Effector memory CD4-positive, alpha-beta T cell (primary cell): ENCODE measurements around the gene TLE3.

Experiments used
- DNase-seq, 3 donors: peaks; one replicate each; pipeline ENCODE4 v3.0.0-alpha.2; 2020
- H3K27ac ChIP-seq: 2 replicates; pipeline ENCODE4 v1.7.0; 2013; ENCODE audit warnings: mild to moderate bottlenecking, low read length, moderate library complexity; ENCODE audit not compliant: insufficient read depth, poor library complexity, severe bottlenecking
- H3K27me3 ChIP-seq: replicated peaks from 2 replicates; pipeline ENCODE4 v1.7.0; 2013; ENCODE audit warnings: mild to moderate bottlenecking, low read length; ENCODE audit not compliant: insufficient read depth, control insufficient read depth, poor library complexity, severe bottlenecking
- H3K36me3 ChIP-seq: 2 replicates; pipeline ENCODE4 v1.7.0; 2013; ENCODE audit warnings: mild to moderate bottlenecking, low read length, moderate library complexity; ENCODE audit not compliant: control insufficient read depth, insufficient read depth
- H3K4me1 ChIP-seq: 2 replicates; pipeline ENCODE4 v1.7.0; 2013; ENCODE audit warnings: low read length, mild to moderate bottlenecking; ENCODE audit not compliant: control insufficient read depth, insufficient read depth, poor library complexity, severe bottlenecking
- H3K4me3 ChIP-seq: 2 replicates; pipeline ENCODE4 v1.7.0; 2013; ENCODE audit warnings: low read length, low read depth, mild to moderate bottlenecking; ENCODE audit not compliant: insufficient read depth, poor library complexity, severe bottlenecking
- H3K9me3 ChIP-seq: 2 replicates; pipeline ENCODE4 v1.7.0; 2013; ENCODE audit warnings: mild to moderate bottlenecking, low read length, moderate library complexity; ENCODE audit not compliant: control insufficient read depth

TLE3 gene

GRCh38 chr15:70092464-70093027 lies 5.2 kb downstream of the TLE3 start:
- no peaks in the 10 kb centered on the region for H3K9me3 ChIP-seq
- no peaks in the 10 kb centered on the region for H3K27me3 ChIP-seq
- peaks cover 21% of the 10 kb centered on the region for H3K36me3 ChIP-seq
- H3K27ac ChIP-seq, result no peak overlapping the region
- peaks cover 25% of the 10 kb centered on the region for H3K4me1 ChIP-seq
- DNase-seq, result no peak
- H3K4me3 ChIP-seq, result no peak overlapping the region

DNA sequence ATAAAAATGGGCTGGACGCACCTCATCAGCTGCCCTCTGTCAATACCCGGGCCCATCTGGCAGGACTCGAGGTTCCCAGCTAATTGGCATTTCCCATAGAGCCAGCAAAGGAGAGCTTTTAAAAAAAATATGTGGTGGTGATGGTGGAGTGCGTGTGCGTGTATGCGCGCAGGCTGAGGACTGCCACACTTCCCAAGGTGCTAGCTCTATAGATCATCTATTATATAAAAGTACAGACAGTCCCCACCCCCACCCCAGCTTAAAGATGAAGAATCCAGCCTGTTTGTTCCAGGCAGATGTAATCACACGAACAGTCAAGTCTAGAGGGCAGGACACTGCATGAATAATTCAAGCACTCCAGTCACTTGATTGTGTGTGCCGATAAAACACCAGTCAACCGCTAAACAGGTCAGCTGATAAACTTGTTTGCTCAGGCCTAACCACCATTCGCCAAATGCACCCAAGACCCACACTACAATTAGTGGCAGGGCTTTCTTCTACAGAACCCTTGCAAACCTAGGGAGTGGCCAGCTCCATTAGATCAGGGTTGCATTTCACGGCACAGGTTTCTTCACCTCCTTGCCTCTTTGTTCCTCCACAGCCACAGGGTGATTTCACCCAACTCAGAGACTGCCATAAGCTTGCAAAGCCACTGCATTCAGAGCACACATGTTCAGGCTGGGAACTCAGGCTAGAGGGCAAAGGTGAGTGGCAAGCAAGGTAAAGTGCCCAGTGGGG lies 5.8 kb downstream of the TLE3 start:
- no peak for DNase-seq
- H3K4me1 ChIP-seq, result peaks cover 25% of the 10 kb centered on the region
- H3K9me3 ChIP-seq, result no peaks in the 10 kb centered on the region
- H3K27me3 ChIP-seq, result no peaks in the 10 kb centered on the region
- H3K36me3 ChIP-seq, result peaks cover 24% of the 10 kb centered on the region
- no peak overlapping the region for H3K27ac ChIP-seq
- no peak overlapping the region for H3K4me3 ChIP-seq

GRCh38 chr15:70090436-70091296 lies 7.1 kb downstream of the TLE3 start:
- peaks cover 29% of the 10 kb centered on the region for H3K36me3 ChIP-seq
- H3K4me1 ChIP-seq, result peaks cover 23% of the 10 kb centered on the region
- no peaks in the 10 kb centered on the region for H3K27me3 ChIP-seq
- DNase-seq, result no peak
- H3K9me3 ChIP-seq, result no peaks in the 10 kb centered on the region
- no peak overlapping the region for H3K4me3 ChIP-seq
- H3K27ac ChIP-seq, result no peak overlapping the region

GRCh38 chr15:70089692-70089971 lies 8.1 kb downstream of the TLE3 start:
- H3K4me1 ChIP-seq, result peaks cover 15% of the 10 kb centered on the region
- H3K9me3 ChIP-seq, result no peaks in the 10 kb centered on the region
- peaks cover 38% of the 10 kb centered on the region for H3K36me3 ChIP-seq
- H3K27ac ChIP-seq, result no peak overlapping the region
- no peaks in the 10 kb centered on the region for H3K27me3 ChIP-seq
- no peak for DNase-seq
- H3K4me3 ChIP-seq, result no peak overlapping the region

- H3K27me3 ChIP-seq, result no peaks in the 10 kb centered on the region
- H3K36me3 ChIP-seq, result peaks cover 38% of the 10 kb centered on the region
- no peaks in the 10 kb centered on the region for H3K9me3 ChIP-seq
- H3K27ac ChIP-seq, result no peak overlapping the region
- DNase-seq, result no peak
- peaks cover 18% of the 10 kb centered on the region for H3K4me1 ChIP-seq
- no peak overlapping the region for H3K4me3 ChIP-seq
These were observed 8.6 kb downstream of the TLE3 start for GRCh38 chr15:70088887-70089691.

DNA sequence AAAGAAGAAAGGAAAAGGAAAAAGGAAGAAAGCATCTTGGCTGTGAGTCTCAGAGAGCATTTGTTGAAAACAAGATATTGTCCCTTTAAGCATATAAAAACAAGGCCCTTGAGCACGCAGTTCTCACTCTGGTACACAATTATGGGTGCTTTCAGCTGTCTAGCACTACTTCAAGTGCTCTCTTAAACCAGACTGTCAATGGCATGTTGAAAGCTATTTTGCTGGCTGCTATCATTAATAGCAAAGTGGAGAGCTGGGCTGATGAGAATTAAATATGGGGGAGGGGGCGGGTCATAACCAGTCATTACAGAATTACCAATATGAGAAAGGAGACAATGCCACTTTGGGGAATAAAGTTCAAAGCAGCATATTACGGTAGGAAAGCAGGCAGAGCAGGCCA lies 9.3 kb downstream of the TLE3 start:
- DNase-seq, result no peak
- Histone ChIP-seq H3K4me1 (peaks cover 18% of the 10 kb centered on the region), H3K27ac (no peak overlapping the region), H3K36me3 (peaks cover 41% of the 10 kb centered on the region), H3K27me3 (no peaks in the 10 kb centered on the region), H3K4me3 (no peak overlapping the region), H3K9me3 (no peaks in the 10 kb centered on the region)

- H3K27me3 ChIP-seq, result no peaks in the 10 kb centered on the region
- peaks cover 12% of the 10 kb centered on the region for H3K4me1 ChIP-seq
- peaks cover 42% of the 10 kb centered on the region for H3K36me3 ChIP-seq
- no peaks in the 10 kb centered on the region for H3K9me3 ChIP-seq
- no peak overlapping the region for H3K27ac ChIP-seq
- H3K4me3 ChIP-seq, result no peak overlapping the region
- no peak for DNase-seq
These were observed 9.9 kb downstream of the TLE3 start for GRCh38 chr15:70087708-70088352.

GRCh38 chr15:70086636-70087035 lies 11.1 kb downstream of the TLE3 start:
- peaks cover 11% of the 10 kb centered on the region for H3K4me1 ChIP-seq
- no peak overlapping the region for H3K27ac ChIP-seq
- no peaks in the 10 kb centered on the region for H3K27me3 ChIP-seq
- H3K4me3 ChIP-seq, result no peak overlapping the region
- H3K9me3 ChIP-seq, result no peaks in the 10 kb centered on the region
- peaks cover 53% of the 10 kb centered on the region for H3K36me3 ChIP-seq
- no peak for DNase-seq

GRCh38 chr15:70084461-70084860 lies 13.3 kb downstream of the TLE3 start:
- DNase-seq, result no peak
- H3K27ac ChIP-seq, result no peak overlapping the region
- no peaks in the 10 kb centered on the region for H3K9me3 ChIP-seq
- peaks cover 11% of the 10 kb centered on the region for H3K4me1 ChIP-seq
- H3K4me3 ChIP-seq, result no peak overlapping the region
- peaks cover 54% of the 10 kb centered on the region for H3K36me3 ChIP-seq
- H3K27me3 ChIP-seq, result no peaks in the 10 kb centered on the region
